HEK293 (cell line): ENCODE measurements around the gene IFITM1.

ENCODE experiments used
- CTCF ChIA-PET: fragments of 350-600 bp; formaldehyde crosslinking; extraction: SDS; loops from one replicate; lab custom pipeline; 2021; ENCODE audit warnings: antibody characterized with exemption; lab: Yijun Ruan, JAX
- POLR2A ChIA-PET: fragments of 300-600 bp; formaldehyde crosslinking; extraction: SDS; loops from one replicate; lab custom pipeline; 2020; ENCODE audit warnings: antibody characterized with exemption, inconsistent platforms; lab: Yijun Ruan, JAX
- H3K27ac ChIP-seq: fragments of 200-500 bp; sonication (Bioruptor generic); 2 replicates; pipeline ENCODE4 v1.5.1; 2014; ENCODE audit warnings: low read depth, low read length, control low read depth, inconsistent platforms; ENCODE audit errors: extremely low read depth
- H3K36me3 ChIP-seq, 2 experiments: fragments of 200-500 bp in 1 of 2; sonication (Bioruptor generic) in 1 of 2; 1 replicate in 1 of 2; 2 replicates in 1 of 2; pipeline ENCODE4 v1.5.1; 2014 to 2017; ENCODE audit warnings: inconsistent platforms in 2 of 2, low read length in 2 of 2; ENCODE audit not compliant: control insufficient read depth in 2 of 2, insufficient read depth in 1 of 2
- H3K4me1 ChIP-seq: fragments of 200-500 bp; sonication (Bioruptor generic); 2 replicates; pipeline ENCODE4 v1.5.1; 2014; ENCODE audit warnings: mild to moderate bottlenecking, low read length, inconsistent platforms; ENCODE audit not compliant: control insufficient read depth, insufficient read depth
- H3K4me3 ChIP-seq: 2 replicates; pipeline ENCODE4 v1.5.1; 2011; ENCODE audit warnings: low read depth, mild to moderate bottlenecking, control low read depth, low read length, moderate library complexity
- H3K9me3 ChIP-seq: fragments of 200-500 bp; sonication (Bioruptor generic); 2 replicates; pipeline ENCODE4 v1.5.1; 2014; ENCODE audit warnings: low read depth, low read length, inconsistent platforms; ENCODE audit not compliant: control insufficient read depth, insufficient read depth
- BCL11B ChIP-seq: fragments of 450-650 bp; formaldehyde crosslinking; IDR thresholded peaks from 2 replicates; pipeline ENCODE4 v1.5.1; 2016; ENCODE audit warnings: low read depth, missing biosample characterization, missing genetic modification characterization
- OVOL3 ChIP-seq: fragments of 450-650 bp; formaldehyde crosslinking; IDR thresholded peaks from 2 replicates; pipeline ENCODE4 v1.5.1; 2016; ENCODE audit warnings: missing biosample characterization, missing genetic modification characterization
- PRDM1 ChIP-seq: fragments of 450-650 bp; formaldehyde crosslinking; IDR thresholded peaks from 2 replicates; pipeline ENCODE4; 2016; ENCODE audit warnings: missing biosample characterization, missing genetic modification characterization
- ZBTB44 ChIP-seq: fragments of 450-650 bp; IDR thresholded peaks from 2 replicates; pipeline ENCODE4 v1.5.1; 2018; ENCODE audit warnings: missing biosample characterization, mild to moderate bottlenecking, missing genetic modification characterization
- ZNF155 ChIP-seq: fragments of 450-650 bp; formaldehyde crosslinking; IDR thresholded peaks from 2 replicates; pipeline ENCODE4 v1.5.1; 2016; ENCODE audit warnings: missing biosample characterization, missing genetic modification characterization
- ZNF16 ChIP-seq: fragments of 450-650 bp; formaldehyde crosslinking; IDR thresholded peaks from 2 replicates; pipeline ENCODE4 v1.5.1; 2016; ENCODE audit warnings: low read depth, missing biosample characterization, missing genetic modification characterization
- ZNF202 ChIP-seq: fragments of 450-650 bp; formaldehyde crosslinking; IDR thresholded peaks from 2 replicates; pipeline ENCODE4 v1.5.1; 2016; ENCODE audit warnings: missing biosample characterization, missing genetic modification characterization, borderline replicate concordance
- ZNF248 ChIP-seq: fragments of 450-650 bp; formaldehyde crosslinking; IDR thresholded peaks from 2 replicates; pipeline ENCODE4 v1.5.1; 2017; ENCODE audit warnings: missing biosample characterization, missing genetic modification characterization
- ZNF280D ChIP-seq: fragments of 450-650 bp; formaldehyde crosslinking; IDR thresholded peaks from 2 replicates; pipeline ENCODE4 v1.5.1; 2016; ENCODE audit warnings: missing biosample characterization, missing genetic modification characterization
- ZNF366 ChIP-seq: fragments of 450-650 bp; formaldehyde crosslinking; conservative IDR thresholded peaks from 2 replicates; pipeline ENCODE4 v1.5.1; 2016; ENCODE audit warnings: missing biosample characterization, missing genetic modification characterization
- ZNF394 ChIP-seq: fragments of 450-650 bp; formaldehyde crosslinking; IDR thresholded peaks from 2 replicates; pipeline ENCODE4 v1.5.1; 2016; ENCODE audit warnings: missing biosample characterization, missing genetic modification characterization, mild to moderate bottlenecking, moderate library complexity, borderline replicate concordance
- ZNF48 ChIP-seq: fragments of 450-650 bp; formaldehyde crosslinking; IDR thresholded peaks from 2 replicates; pipeline ENCODE4 v1.5.1; 2016; ENCODE audit warnings: missing biosample characterization, missing genetic modification characterization
- ZNF571 ChIP-seq: fragments of 450-650 bp; formaldehyde crosslinking; IDR thresholded peaks from 2 replicates; pipeline ENCODE4 v1.5.0; 2017; ENCODE audit warnings: missing biosample characterization, missing genetic modification characterization
- ZNF621 ChIP-seq: fragments of 450-650 bp; formaldehyde crosslinking; IDR thresholded peaks from 2 replicates; pipeline ENCODE4 v1.5.1; 2017; ENCODE audit warnings: missing biosample characterization, missing genetic modification characterization
- ZNF76 ChIP-seq: fragments of 450-650 bp; formaldehyde crosslinking; IDR thresholded peaks from 2 replicates; pipeline ENCODE4; 2016; ENCODE audit warnings: low read depth, missing biosample characterization, missing genetic modification characterization, borderline replicate concordance

The IFITM1 gene

GRCh38 chr11:339963-340362 is 26.1 kb downstream of the IFITM1 start (continued):
- no peak for TF ChIP-seq ZBTB44 (tag by site-specific recombination)
- no peak for TF ChIP-seq ZNF248 (tag by site-specific recombination)
- TF ChIP-seq ZNF394 (tag by site-specific recombination): no peak
- TF ChIP-seq ZNF621 (tag by site-specific recombination): no peak
- no peak for TF ChIP-seq ZNF280D
- TF ChIP-seq ZNF571 (tag by site-specific recombination): no peak

GRCh38 chr11:340539-341512 is 27.0 kb downstream of the IFITM1 start:
- TF ChIP-seq ZNF48 (tag by site-specific recombination) (no peak), PRDM1 (tag by site-specific recombination) (peak; percentile 86), ZNF16 (tag by site-specific recombination) (no peak), BCL11B (tag by site-specific recombination) (no peak), ZNF76 (tag by site-specific recombination) (no peak), ZNF366 (peak; percentile 95)
- CTCF ChIA-PET: interaction anchor here (1.0 to 1.6 kb wide), 2 partner anchors 12 to 36 kb away, joined by 4 to 7 read pairs; no protein-coding TSS in a partner anchor
- POLR2A ChIA-PET: no interaction called here
- no peaks in the 10 kb centered on the region for H3K9me3 ChIP-seq
- H3K4me3 ChIP-seq: no peak overlapping the region
- H3K27ac ChIP-seq: no peak overlapping the region
- H3K4me1 ChIP-seq: no peaks in the 10 kb centered on the region
- H3K36me3 ChIP-seq: no peaks in the 10 kb centered on the region

- no peak overlapping the region for H3K4me3 ChIP-seq
- H3K4me1 ChIP-seq: no peaks in the 10 kb centered on the region
- no peak overlapping the region for H3K27ac ChIP-seq
- no peaks in the 10 kb centered on the region for H3K9me3 ChIP-seq
- POLR2A ChIA-PET: no interaction called here
- TF ChIP-seq ZNF202 (tag by site-specific recombination) (no peak), ZNF155 (tag by site-specific recombination) (no peak), OVOL3 (tag by site-specific recombination) (no peak)
- CTCF ChIA-PET: no interaction called here
- no peaks in the 10 kb centered on the region for H3K36me3 ChIP-seq
Measured at GRCh38 chr11:342328-342727, 28.5 kb downstream of the IFITM1 start.
